ENCODE measurements around the gene MTMR1.

MTMR1 gene

GRCh38 chrX:150761819-150762216, 68.6 kb downstream of the MTMR1 start:
- in situ Hi-C loops (cut with MboI; ENCODE audit: low sequenced_read_pairs) = no loop called here

- in situ Hi-C loops (cut with MboI; ENCODE audit: low sequenced_read_pairs) = no loop called here
These were observed 69.3 kb downstream of the MTMR1 start for GRCh38 chrX:150762258-150763165.

- in situ Hi-C loops (cut with MboI; ENCODE audit: low sequenced_read_pairs) = no loop called here
These were observed 70.2 kb downstream of the MTMR1 start for GRCh38 chrX:150763303-150763797.

GRCh38 chrX:150763810-150764209, 70.6 kb downstream of the MTMR1 start:
- in situ Hi-C loops (cut with MboI; ENCODE audit: low sequenced_read_pairs) = no loop called here

GRCh38 chrX:150765237-150765636, 72.0 kb downstream of the MTMR1 start:
- in situ Hi-C loops (cut with MboI; ENCODE audit: low sequenced_read_pairs) = no loop called here

GRCh38 chrX:150765782-150766350, 72.7 kb downstream of the MTMR1 start:
- in situ Hi-C loops (cut with MboI; ENCODE audit: low sequenced_read_pairs) = no loop called here

- in situ Hi-C loops (cut with MboI; ENCODE audit: low sequenced_read_pairs) = no loop called here
These were observed 73.3 kb downstream of the MTMR1 start for GRCh38 chrX:150766351-150767044.

GRCh38 chrX:150767045-150767395, 73.8 kb downstream of the MTMR1 start:
- in situ Hi-C loops (cut with MboI; ENCODE audit: low sequenced_read_pairs) = no loop called here

GRCh38 chrX:150767475-150768131, 74.4 kb downstream of the MTMR1 start:
- in situ Hi-C loops (cut with MboI; ENCODE audit: low sequenced_read_pairs) = no loop called here

- in situ Hi-C loops (cut with MboI; ENCODE audit: low sequenced_read_pairs) = no loop called here
These were observed 74.9 kb downstream of the MTMR1 start for GRCh38 chrX:150768132-150768485.

- in situ Hi-C loops (cut with MboI; ENCODE audit: low sequenced_read_pairs) = no loop called here
These were observed 75.5 kb downstream of the MTMR1 start for GRCh38 chrX:150768580-150769190.

GRCh38 chrX:150769408-150769807, 76.2 kb downstream of the MTMR1 start:
- in situ Hi-C loops (cut with MboI; ENCODE audit: low sequenced_read_pairs) = no loop called here

- in situ Hi-C loops (cut with MboI; ENCODE audit: low sequenced_read_pairs) = no loop called here
These were observed 77.4 kb downstream of the MTMR1 start for GRCh38 chrX:150770623-150771022.

GRCh38 chrX:150771116-150771515, 77.9 kb downstream of the MTMR1 start:
- in situ Hi-C loops (cut with MboI; ENCODE audit: low sequenced_read_pairs) = no loop called here

- in situ Hi-C loops (cut with MboI; ENCODE audit: low sequenced_read_pairs) = no loop called here
These were observed 79.2 kb downstream of the MTMR1 start for GRCh38 chrX:150772150-150772970.

- in situ Hi-C loops (cut with MboI; ENCODE audit: low sequenced_read_pairs) = no loop called here
These were observed 79.9 kb downstream of the MTMR1 start for GRCh38 chrX:150773117-150773516.

GRCh38 chrX:150773634-150774033, 80.4 kb downstream of the MTMR1 start:
- in situ Hi-C loops (cut with MboI; ENCODE audit: low sequenced_read_pairs) = no loop called here

- in situ Hi-C loops (cut with MboI; ENCODE audit: low sequenced_read_pairs) = no loop called here
These were observed 81.8 kb downstream of the MTMR1 start for GRCh38 chrX:150774798-150775568.
